GM20000 (cell line): ENCODE results near the gene REEP3.

Experiments
- DNase-seq: peaks from one replicate; pipeline ENCODE4 v3.0.0; 2012; ENCODE audit warnings: low spot score
- TF ChIP-seq, protein P1 (sequence below): IDR thresholded peaks from 2 replicates; pipeline ENCODE4 v1.5.1; 2012; ENCODE audit warnings: mild to moderate bottlenecking, control low read depth; ENCODE audit errors: extremely low read depth, missing control alignments

The REEP3 gene

DNA sequence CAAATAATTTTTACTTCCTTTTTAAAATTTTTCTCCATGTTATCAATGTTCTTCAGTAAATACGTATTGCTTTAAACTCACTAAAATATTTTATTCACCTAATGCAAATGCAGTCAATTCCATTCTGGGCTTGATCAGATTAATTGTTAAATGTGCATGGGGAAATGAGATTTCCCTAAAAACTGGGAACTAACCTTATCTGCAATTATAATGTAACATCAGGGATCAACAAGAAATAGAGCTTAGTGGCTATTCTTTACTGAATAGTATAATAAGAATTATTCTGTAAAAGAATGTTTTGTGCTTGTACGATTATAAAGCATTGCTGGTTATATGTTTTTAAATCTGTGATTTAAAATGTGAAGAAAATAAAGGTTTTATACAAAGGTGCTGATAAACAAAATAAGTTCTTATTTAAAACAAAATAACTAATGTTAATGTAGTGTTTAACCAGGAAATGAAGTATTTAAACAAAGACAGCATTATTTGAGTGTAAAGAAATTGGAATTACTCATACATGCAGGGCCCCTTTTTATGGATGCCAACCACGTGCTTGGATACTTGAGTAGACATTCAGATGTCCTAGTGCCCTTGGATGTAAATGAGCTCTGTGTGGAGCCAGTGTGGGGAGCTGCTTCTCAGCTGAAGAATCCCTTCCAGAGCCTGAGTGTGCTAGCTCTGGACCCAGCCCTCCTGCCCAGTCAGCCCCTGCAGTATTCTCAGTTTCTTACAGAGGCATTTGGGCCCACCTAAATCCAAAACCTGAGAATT lies 84.2 kb downstream of the REEP3 start:
- TF ChIP-seq, protein P1, sequence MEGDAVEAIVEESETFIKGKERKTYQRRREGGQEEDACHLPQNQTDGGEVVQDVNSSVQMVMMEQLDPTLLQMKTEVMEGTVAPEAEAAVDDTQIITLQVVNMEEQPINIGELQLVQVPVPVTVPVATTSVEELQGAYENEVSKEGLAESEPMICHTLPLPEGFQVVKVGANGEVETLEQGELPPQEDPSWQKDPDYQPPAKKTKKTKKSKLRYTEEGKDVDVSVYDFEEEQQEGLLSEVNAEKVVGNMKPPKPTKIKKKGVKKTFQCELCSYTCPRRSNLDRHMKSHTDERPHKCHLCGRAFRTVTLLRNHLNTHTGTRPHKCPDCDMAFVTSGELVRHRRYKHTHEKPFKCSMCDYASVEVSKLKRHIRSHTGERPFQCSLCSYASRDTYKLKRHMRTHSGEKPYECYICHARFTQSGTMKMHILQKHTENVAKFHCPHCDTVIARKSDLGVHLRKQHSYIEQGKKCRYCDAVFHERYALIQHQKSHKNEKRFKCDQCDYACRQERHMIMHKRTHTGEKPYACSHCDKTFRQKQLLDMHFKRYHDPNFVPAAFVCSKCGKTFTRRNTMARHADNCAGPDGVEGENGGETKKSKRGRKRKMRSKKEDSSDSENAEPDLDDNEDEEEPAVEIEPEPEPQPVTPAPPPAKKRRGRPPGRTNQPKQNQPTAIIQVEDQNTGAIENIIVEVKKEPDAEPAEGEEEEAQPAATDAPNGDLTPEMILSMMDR = no peak
- DNase-seq = no peak

DNA sequence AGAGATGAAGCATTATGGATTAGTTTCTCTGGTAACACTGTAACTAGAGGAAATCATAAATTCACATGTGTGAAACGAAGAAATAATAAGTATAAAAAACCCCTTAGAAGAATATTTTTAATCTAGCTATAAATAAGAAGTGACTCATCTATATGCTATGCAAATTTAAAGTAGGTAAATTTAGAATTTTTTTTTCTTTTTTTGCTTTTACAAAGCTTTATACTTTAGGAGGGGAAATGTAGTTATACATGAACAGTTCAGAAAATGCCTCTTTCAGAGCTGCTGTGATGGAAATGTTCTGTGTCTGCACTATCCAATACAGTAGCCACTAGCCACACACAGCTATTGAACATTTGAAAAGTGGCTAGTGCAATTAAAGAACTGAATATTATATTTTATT lies 87.3 kb downstream of the REEP3 start:
- no peak for DNase-seq
- TF ChIP-seq, protein P1 = no peak

DNA sequence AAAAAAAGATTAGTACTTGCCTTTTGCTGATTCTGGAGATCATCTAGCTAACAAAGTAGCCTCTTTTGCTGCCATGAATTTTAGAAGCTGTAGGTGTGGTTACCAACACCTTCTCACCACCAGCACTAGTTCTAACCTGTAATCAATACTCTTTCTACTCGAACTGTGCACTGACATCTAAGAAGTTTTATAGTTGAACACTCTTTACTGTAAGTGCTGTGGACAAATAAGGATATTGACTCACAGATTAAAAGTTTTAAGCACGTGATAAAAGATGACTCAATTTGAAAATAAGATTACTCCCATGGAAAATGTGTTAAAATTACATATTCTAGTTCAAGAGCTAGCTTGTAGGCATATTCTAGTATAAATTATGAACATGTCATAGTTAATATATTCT lies 89.9 kb downstream of the REEP3 start:
- no peak for DNase-seq
- TF ChIP-seq, protein P1 = no peak

GRCh38 chr10:63614371-63614891 lies 93.2 kb downstream of the REEP3 start:
- DNase-seq = no peak
- TF ChIP-seq, protein P1 = no peak

- TF ChIP-seq, protein P1 = no peak
- no peak for DNase-seq
Observed at GRCh38 chr10:63618552-63618951, 97.4 kb downstream of the REEP3 start.

DNA sequence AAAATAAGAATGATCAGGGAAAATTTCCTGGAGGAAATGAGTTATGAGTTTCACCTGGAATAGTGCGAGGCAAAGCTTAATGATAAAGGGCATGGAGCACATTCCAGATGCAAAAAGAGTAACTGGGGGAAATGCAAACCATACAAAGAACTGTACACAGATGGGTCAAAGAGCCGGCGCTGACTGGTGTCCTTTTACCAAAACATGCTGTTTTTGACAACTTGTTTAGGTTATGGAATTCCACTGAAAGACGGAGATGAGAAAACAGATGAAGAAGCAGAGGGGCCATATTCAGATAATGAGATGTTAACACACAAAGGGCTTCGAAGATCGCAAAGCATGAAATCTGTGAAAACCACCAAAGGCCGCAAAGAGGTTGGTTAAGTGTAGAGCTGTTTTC lies 98.2 kb downstream of the REEP3 start:
- TF ChIP-seq, protein P1 = no peak
- DNase-seq = no peak

- TF ChIP-seq, protein P1 = no peak
- DNase-seq = no peak
Observed at GRCh38 chr10:63622097-63622496, 100.9 kb downstream of the REEP3 start.
